BLaER1 treated with 17β-estradiol and CSF1 and Interleukin-3, amounts not matched to agents 10 nM and 100 nM (cell line): Measurements from ENCODE around the gene NRTN.
"Not testable (repeated sequence)": the region's sequence is repeated elsewhere in the genome, so short reads cannot be mapped to it uniquely, and the experiment has no call there.

Experiments used
- H3K27ac ChIP-seq, 11 experiments: shearing (Covaris generic); formaldehyde crosslinking; 2 replicates each; pipeline ENCODE4 v1.8.1; 2022
- H3K27me3 ChIP-seq, 11 experiments: shearing (Covaris generic); formaldehyde crosslinking; 2 replicates each; pipeline ENCODE4 v1.8.1; 2022
- H3K36me3 ChIP-seq, 11 experiments: shearing (Covaris generic); formaldehyde crosslinking; 2 replicates each; pipeline ENCODE4 v1.8.1; 2022
- H3K4me1 ChIP-seq, 10 experiments: shearing (Covaris generic); formaldehyde crosslinking; 2 replicates each; pipeline ENCODE4 v1.8.1; 2022
- H3K4me2 ChIP-seq, 11 experiments: shearing (Covaris generic); formaldehyde crosslinking; 2 replicates each; pipeline ENCODE4 v1.8.1; 2022
- H3K4me3 ChIP-seq, 10 experiments: shearing (Covaris generic); formaldehyde crosslinking; 2 replicates each; pipeline ENCODE4 v1.8.1; 2022
- H3K9ac ChIP-seq, 11 experiments: shearing (Covaris generic); formaldehyde crosslinking; 2 replicates each; pipeline ENCODE4 v1.8.1; 2022
- H3K9me3 ChIP-seq, 11 experiments: shearing (Covaris generic); formaldehyde crosslinking; replicated peaks in 1 of 11; 2 replicates each; pipeline ENCODE4 v1.8.1; 2022
- H4K20me1 ChIP-seq, 11 experiments: shearing (Covaris generic); formaldehyde crosslinking; 2 replicates each; pipeline ENCODE4 v1.8.1; 2022
- Cebpa-rat ChIP-seq, 11 experiments: shearing (Covaris generic); IDR thresholded peaks; 2 replicates each; pipeline ENCODE4 v1.8.1; 2022

Gene NRTN

GRCh38 chr19:5864725-5865486, 60.0 kb downstream of the NRTN start:
- no peak overlapping the region for H3K9ac ChIP-seq
- H3K4me1 ChIP-seq: peaks cover 0 to 9% (median 0%) of the 10 kb centered on the region in 10 experiments; a peak in 4 of 20 replicates
- H3K4me2 ChIP-seq: peak overlapping the region in 1 of 11 experiments; percentile 12; a peak in 2 of 22 replicates
- no peak for TF ChIP-seq Cebpa-rat (IDR thresholded peaks at IDR 0.05)
- no peak overlapping the region for H3K4me3 ChIP-seq
- no peaks in the 10 kb centered on the region for H4K20me1 ChIP-seq
- H3K27me3 ChIP-seq: no peaks in the 10 kb centered on the region
- H3K27ac ChIP-seq: no peak overlapping the region
- H3K9me3 ChIP-seq: no peaks in the 10 kb centered on the region
- H3K36me3 ChIP-seq: no peaks in the 10 kb centered on the region

DNA sequence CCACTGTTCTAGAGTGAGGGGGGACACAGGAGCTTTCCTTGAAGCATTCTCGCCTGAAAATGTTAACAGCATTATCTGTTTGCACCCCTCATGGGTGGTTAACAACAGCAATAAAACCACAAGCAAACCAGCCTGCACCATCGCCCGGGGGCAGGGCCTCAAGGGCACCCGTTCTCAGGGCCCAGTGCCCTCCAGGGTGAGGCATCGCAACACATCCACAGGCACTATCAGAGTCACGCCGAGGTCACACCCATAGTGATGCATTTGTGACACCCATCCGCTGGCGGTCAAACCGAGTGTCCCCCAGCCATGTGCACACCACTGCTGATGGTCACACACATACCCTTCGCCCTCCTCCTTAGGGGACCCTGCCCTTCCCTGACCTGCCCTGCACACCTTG, 60.9 kb downstream of the NRTN start:
- Histone ChIP-seq H3K9ac (no peak overlapping the region), H3K4me1 (peaks cover 0 to 9% (median 0%) of the 10 kb centered on the region in 10 experiments; a peak in 4 of 20 replicates), H3K4me3 (no peak overlapping the region), H3K27me3 (no peaks in the 10 kb centered on the region), H3K9me3 (no peaks in the 10 kb centered on the region), H3K4me2 (peak overlapping the region in 1 of 11 experiments; percentile 12; a peak in 2 of 22 replicates), H3K36me3 (no peaks in the 10 kb centered on the region), H4K20me1 (no peaks in the 10 kb centered on the region), H3K27ac (no peak overlapping the region)
- no peak for TF ChIP-seq Cebpa-rat (IDR thresholded peaks at IDR 0.05)

- Histone ChIP-seq H3K27me3 (no peaks in the 10 kb centered on the region), H4K20me1 (no peaks in the 10 kb centered on the region), H3K9ac (no peak overlapping the region), H3K27ac (no peak overlapping the region), H3K4me2 (no peak overlapping the region), H3K4me1 (peaks cover 0 to 9% (median 0%) of the 10 kb centered on the region in 10 experiments; a peak in 4 of 20 replicates), H3K9me3 (no peaks in the 10 kb centered on the region), H3K36me3 (no peaks in the 10 kb centered on the region), H3K4me3 (no peak overlapping the region)
- no peak for TF ChIP-seq Cebpa-rat (IDR thresholded peaks at IDR 0.05)
Measured at GRCh38 chr19:5867201-5868136, 62.6 kb downstream of the NRTN start.

GRCh38 chr19:5870986-5871394, 66.1 kb downstream of the NRTN start:
- Histone ChIP-seq H4K20me1 (no peaks in the 10 kb centered on the region), H3K9me3 (no peaks in the 10 kb centered on the region), H3K4me2 (no peak overlapping the region), H3K27me3 (no peaks in the 10 kb centered on the region), H3K36me3 (no peaks in the 10 kb centered on the region), H3K4me1 (peaks cover 0 to 8% (median 0%) of the 10 kb centered on the region in 10 experiments; a peak in 1 of 20 replicates), H3K4me3 (no peak overlapping the region), H3K27ac (no peak overlapping the region), H3K9ac (no peak overlapping the region)
- no peak for TF ChIP-seq Cebpa-rat (IDR thresholded peaks at IDR 0.05)

- Histone ChIP-seq H3K36me3 (no peaks in the 10 kb centered on the region), H3K27me3 (no peaks in the 10 kb centered on the region), H3K4me2 (no peak overlapping the region), H3K4me3 (no peak overlapping the region), H3K4me1 (peaks cover 0 to 8% (median 0%) of the 10 kb centered on the region in 10 experiments; a peak in 3 of 20 replicates), H3K9ac (no peak overlapping the region), H4K20me1 (no peaks in the 10 kb centered on the region; a peak in 1 of 22 replicates), H3K9me3 (no peaks in the 10 kb centered on the region), H3K27ac (no peak overlapping the region)
- no peak for TF ChIP-seq Cebpa-rat (IDR thresholded peaks at IDR 0.05)
Measured at GRCh38 chr19:5873617-5874199, 68.8 kb downstream of the NRTN start.

DNA sequence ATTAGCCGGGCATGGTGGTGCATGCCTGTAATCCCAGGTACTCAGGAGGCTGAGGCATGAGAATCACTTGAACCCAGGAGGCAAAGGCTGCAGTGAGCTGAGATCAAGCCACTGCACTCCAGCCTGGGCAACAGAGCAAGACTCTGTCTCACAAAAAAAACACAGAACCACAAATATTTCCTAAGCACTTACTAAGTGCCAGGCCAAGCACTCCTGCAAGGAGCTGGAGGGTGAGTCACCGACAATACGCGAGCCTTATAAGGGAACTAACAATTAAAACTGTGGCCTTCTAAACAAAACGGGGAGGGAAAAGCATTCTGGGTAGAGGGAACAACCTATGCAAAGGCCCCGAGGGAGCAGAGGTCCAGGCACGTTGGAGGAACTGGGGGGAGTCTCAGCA, 69.6 kb downstream of the NRTN start:
- H3K36me3 ChIP-seq, H3K4me2 ChIP-seq, H3K9ac ChIP-seq, H3K9me3 ChIP-seq, H3K4me3 ChIP-seq, H3K27me3 ChIP-seq, H4K20me1 ChIP-seq, H3K4me1 ChIP-seq, H3K27ac ChIP-seq: not testable (repeated sequence)

DNA sequence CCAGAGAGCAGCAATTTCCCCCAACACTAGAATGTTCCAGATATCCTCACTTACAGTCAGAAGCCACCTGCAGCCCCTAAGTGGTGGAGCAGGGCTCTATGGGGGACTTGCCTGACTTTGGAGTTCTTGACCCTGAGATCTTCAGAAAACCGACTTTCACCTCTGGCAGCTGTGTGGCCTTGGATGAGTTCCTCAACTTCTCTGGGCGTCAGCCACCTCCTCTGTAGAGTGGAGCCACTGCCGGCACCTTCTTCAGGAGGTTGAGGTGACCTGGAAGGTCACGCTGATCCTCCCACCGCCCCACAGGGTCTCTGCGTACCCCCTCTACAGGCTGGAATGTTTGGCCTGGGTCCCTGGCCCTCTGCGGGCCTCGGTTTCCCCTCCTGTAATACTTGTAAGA, 72.6 kb downstream of the NRTN start:
- TF ChIP-seq Cebpa-rat (IDR thresholded peaks at IDR 0.05): no peak
- H3K4me2 ChIP-seq: no peak overlapping the region
- H4K20me1 ChIP-seq: no peaks in the 10 kb centered on the region; a peak in 1 of 22 replicates
- no peaks in the 10 kb centered on the region for H3K27me3 ChIP-seq
- no peak overlapping the region for H3K4me3 ChIP-seq
- H3K36me3 ChIP-seq: no peaks in the 10 kb centered on the region
- no peak overlapping the region for H3K9ac ChIP-seq
- peaks cover 4 to 20% (median 10%) of the 10 kb centered on the region in 10 experiments; a peak in 13 of 20 replicates for H3K4me1 ChIP-seq
- no peak overlapping the region for H3K27ac ChIP-seq
- H3K9me3 ChIP-seq: no peaks in the 10 kb centered on the region

GRCh38 chr19:5877882-5878281, 73.0 kb downstream of the NRTN start:
- Histone ChIP-seq H3K27ac (no peak overlapping the region), H3K9ac (no peak overlapping the region), H3K36me3 (no peaks in the 10 kb centered on the region), H3K9me3 (no peaks in the 10 kb centered on the region), H4K20me1 (no peaks in the 10 kb centered on the region; a peak in 1 of 22 replicates), H3K27me3 (no peaks in the 10 kb centered on the region), H3K4me1 (peaks cover 4 to 20% (median 10%) of the 10 kb centered on the region in 10 experiments; a peak in 13 of 20 replicates), H3K4me3 (no peak overlapping the region), H3K4me2 (0 out of 22 replicates have a peak overlapping the region, but pooled peaks of 1 of the 11 experiments have one; percentile 5)
- no peak for TF ChIP-seq Cebpa-rat (IDR thresholded peaks at IDR 0.05)
